ENCODE results near the gene PCOLCE2.

The PCOLCE2 gene

GRCh38 chr3:142846779-142847577, 41.9 kb downstream of the PCOLCE2 start:
- no peak overlapping the region for H3K27ac ChIP-seq (ENCODE audit: low read depth, low read length)
- no peak overlapping the region for H3K9ac ChIP-seq (ENCODE audit: low read length)
- H3K27me3 ChIP-seq (ENCODE audit: control insufficient read depth, insufficient read depth, low read length) = no peaks in the 10 kb centered on the region
- H3K9me3 ChIP-seq (ENCODE audit: control insufficient read depth, insufficient read depth, low read depth, low read length) = no peaks in the 10 kb centered on the region
- no peaks in the 10 kb centered on the region; the same call in 1 of the 2 replicates for H3K36me3 ChIP-seq (ENCODE audit: control insufficient read depth, insufficient read depth, low read length)
- H3K4me3 ChIP-seq (ENCODE audit: low read depth, low read length) = no peak overlapping the region
- peaks cover 3% of the 10 kb centered on the region for H3K4me1 ChIP-seq (ENCODE audit: control insufficient read depth, insufficient read depth, low read length)

- no peaks in the 10 kb centered on the region for H3K9me3 ChIP-seq (ENCODE audit: control insufficient read depth, insufficient read depth, low read depth, low read length)
- H3K36me3 ChIP-seq (ENCODE audit: control insufficient read depth, insufficient read depth, low read length) = no peaks in the 10 kb centered on the region; the same call in 1 of the 2 replicates
These were observed 44.4 kb downstream of the PCOLCE2 start for GRCh38 chr3:142844339-142844977.

GRCh38 chr3:142839831-142840230, 49.1 kb downstream of the PCOLCE2 start:
- H3K27me3 ChIP-seq (ENCODE audit: control insufficient read depth, insufficient read depth, low read length) = no peaks in the 10 kb centered on the region
- H3K36me3 ChIP-seq (ENCODE audit: control insufficient read depth, insufficient read depth, low read length) = no peaks in the 10 kb centered on the region
- no peak overlapping the region for H3K4me3 ChIP-seq (ENCODE audit: low read depth, low read length)
- no peak overlapping the region for H3K27ac ChIP-seq (ENCODE audit: low read depth, low read length)
- 0 out of 2 replicates have a peak, but pooled peaks cover 5% of the 10 kb centered on the region for H3K9me3 ChIP-seq (ENCODE audit: control insufficient read depth, insufficient read depth, low read depth, low read length)
- H3K9ac ChIP-seq (ENCODE audit: low read length) = no peak overlapping the region
- peaks cover 3% of the 10 kb centered on the region for H3K4me1 ChIP-seq (ENCODE audit: control insufficient read depth, insufficient read depth, low read length)

More at GRCh38 chr3:142844339-142844977, 44.4 kb downstream of the PCOLCE2 start:
- H3K4me3 ChIP-seq (ENCODE audit: low read depth, low read length) = no peak overlapping the region
- H3K27me3 ChIP-seq (ENCODE audit: control insufficient read depth, insufficient read depth, low read length) = no peaks in the 10 kb centered on the region
- H3K9ac ChIP-seq (ENCODE audit: low read length) = no peak overlapping the region
- H3K4me1 ChIP-seq (ENCODE audit: control insufficient read depth, insufficient read depth, low read length) = peaks cover 3% of the 10 kb centered on the region
- H3K27ac ChIP-seq (ENCODE audit: low read depth, low read length) = no peak overlapping the region

- Histone ChIP-seq H3K4me1 (ENCODE audit: control insufficient read depth, insufficient read depth, low read length) (no peaks in the 10 kb centered on the region), H3K9ac (ENCODE audit: low read length) (no peak overlapping the region), H3K27ac (ENCODE audit: low read depth, low read length) (no peak overlapping the region), H3K27me3 (ENCODE audit: control insufficient read depth, insufficient read depth, low read length) (no peaks in the 10 kb centered on the region), H3K9me3 (ENCODE audit: control insufficient read depth, insufficient read depth, low read depth, low read length) (0 out of 2 replicates have a peak, but pooled peaks cover 5% of the 10 kb centered on the region), H3K36me3 (ENCODE audit: control insufficient read depth, insufficient read depth, low read length) (no peaks in the 10 kb centered on the region), H3K4me3 (ENCODE audit: low read depth, low read length) (no peak overlapping the region)
These were observed 51.4 kb downstream of the PCOLCE2 start for GRCh38 chr3:142837526-142837925.

- H3K36me3 ChIP-seq (ENCODE audit: control insufficient read depth, insufficient read depth, low read length) = no peaks in the 10 kb centered on the region
- no peaks in the 10 kb centered on the region for H3K9me3 ChIP-seq (ENCODE audit: control insufficient read depth, insufficient read depth, low read depth, low read length)
- H3K27ac ChIP-seq (ENCODE audit: low read depth, low read length) = no peak overlapping the region
- H3K4me3 ChIP-seq (ENCODE audit: low read depth, low read length) = no peak overlapping the region
- no peak overlapping the region for H3K9ac ChIP-seq (ENCODE audit: low read length)
- no peaks in the 10 kb centered on the region for H3K4me1 ChIP-seq (ENCODE audit: control insufficient read depth, insufficient read depth, low read length)
- no peaks in the 10 kb centered on the region for H3K27me3 ChIP-seq (ENCODE audit: control insufficient read depth, insufficient read depth, low read length)
These were observed 60.1 kb downstream of the PCOLCE2 start for GRCh38 chr3:142828703-142829305.

- H3K27ac ChIP-seq (ENCODE audit: low read depth, low read length) = no peak overlapping the region
- H3K9ac ChIP-seq (ENCODE audit: low read length) = no peak overlapping the region
- no peak overlapping the region for H3K4me3 ChIP-seq (ENCODE audit: low read depth, low read length)
- peaks cover 3% of the 10 kb centered on the region; the same call in 1 of the 2 replicates for H3K36me3 ChIP-seq (ENCODE audit: control insufficient read depth, insufficient read depth, low read length)
- no peaks in the 10 kb centered on the region for H3K9me3 ChIP-seq (ENCODE audit: control insufficient read depth, insufficient read depth, low read depth, low read length)
- no peaks in the 10 kb centered on the region for H3K27me3 ChIP-seq (ENCODE audit: control insufficient read depth, insufficient read depth, low read length)
- no peaks in the 10 kb centered on the region for H3K4me1 ChIP-seq (ENCODE audit: control insufficient read depth, insufficient read depth, low read length)
These were observed 69.7 kb downstream of the PCOLCE2 start for GRCh38 chr3:142819179-142819578.

- no peaks in the 10 kb centered on the region for H3K9me3 ChIP-seq (ENCODE audit: control insufficient read depth, insufficient read depth, low read depth, low read length)
- H3K27ac ChIP-seq (ENCODE audit: low read depth, low read length) = no peak overlapping the region
- H3K27me3 ChIP-seq (ENCODE audit: control insufficient read depth, insufficient read depth, low read length) = no peaks in the 10 kb centered on the region
- H3K4me3 ChIP-seq (ENCODE audit: low read depth, low read length) = no peak overlapping the region
- no peak overlapping the region for H3K9ac ChIP-seq (ENCODE audit: low read length)
- H3K36me3 ChIP-seq (ENCODE audit: control insufficient read depth, insufficient read depth, low read length) = peaks cover 3% of the 10 kb centered on the region; the same call in 1 of the 2 replicates
- H3K4me1 ChIP-seq (ENCODE audit: control insufficient read depth, insufficient read depth, low read length) = no peaks in the 10 kb centered on the region
These were observed 70.2 kb downstream of the PCOLCE2 start for GRCh38 chr3:142818651-142819050.

- Histone ChIP-seq H3K4me1 (ENCODE audit: control insufficient read depth, insufficient read depth, low read length) (no peaks in the 10 kb centered on the region), H3K27me3 (ENCODE audit: control insufficient read depth, insufficient read depth, low read length) (no peaks in the 10 kb centered on the region), H3K36me3 (ENCODE audit: control insufficient read depth, insufficient read depth, low read length) (peaks cover 3% of the 10 kb centered on the region; the same call in 1 of the 2 replicates), H3K27ac (ENCODE audit: low read depth, low read length) (no peak overlapping the region), H3K9me3 (ENCODE audit: control insufficient read depth, insufficient read depth, low read depth, low read length) (no peaks in the 10 kb centered on the region), H3K9ac (ENCODE audit: low read length) (no peak overlapping the region), H3K4me3 (ENCODE audit: low read depth, low read length) (no peak overlapping the region)
These were observed 71.0 kb downstream of the PCOLCE2 start for GRCh38 chr3:142817897-142818296.

- Histone ChIP-seq H3K9me3 (ENCODE audit: control insufficient read depth, insufficient read depth, low read depth, low read length) (no peaks in the 10 kb centered on the region), H3K27me3 (ENCODE audit: control insufficient read depth, insufficient read depth, low read length) (no peaks in the 10 kb centered on the region), H3K9ac (ENCODE audit: low read length) (no peak overlapping the region), H3K36me3 (ENCODE audit: control insufficient read depth, insufficient read depth, low read length) (peaks cover 3% of the 10 kb centered on the region; the same call in 1 of the 2 replicates), H3K4me1 (ENCODE audit: control insufficient read depth, insufficient read depth, low read length) (no peaks in the 10 kb centered on the region), H3K4me3 (ENCODE audit: low read depth, low read length) (no peak overlapping the region), H3K27ac (ENCODE audit: low read depth, low read length) (no peak overlapping the region)
These were observed 71.5 kb downstream of the PCOLCE2 start for GRCh38 chr3:142817356-142817755.

- no peaks in the 10 kb centered on the region for H3K4me1 ChIP-seq (ENCODE audit: control insufficient read depth, insufficient read depth, low read length)
- no peak overlapping the region for H3K27ac ChIP-seq (ENCODE audit: low read depth, low read length)
- no peaks in the 10 kb centered on the region for H3K9me3 ChIP-seq (ENCODE audit: control insufficient read depth, insufficient read depth, low read depth, low read length)
- no peak overlapping the region for H3K4me3 ChIP-seq (ENCODE audit: low read depth, low read length)
- H3K9ac ChIP-seq (ENCODE audit: low read length) = no peak overlapping the region
- H3K27me3 ChIP-seq (ENCODE audit: control insufficient read depth, insufficient read depth, low read length) = no peaks in the 10 kb centered on the region
- peaks cover 3% of the 10 kb centered on the region; the same call in 1 of the 2 replicates for H3K36me3 ChIP-seq (ENCODE audit: control insufficient read depth, insufficient read depth, low read length)
These were observed 73.1 kb downstream of the PCOLCE2 start for GRCh38 chr3:142815803-142816202.

GRCh38 chr3:142809259-142809658, 79.6 kb downstream of the PCOLCE2 start:
- Histone ChIP-seq H3K36me3 (ENCODE audit: control insufficient read depth, insufficient read depth, low read length) (peaks cover 15% of the 10 kb centered on the region; the same call in 1 of the 2 replicates), H3K4me1 (ENCODE audit: control insufficient read depth, insufficient read depth, low read length) (no peaks in the 10 kb centered on the region), H3K9me3 (ENCODE audit: control insufficient read depth, insufficient read depth, low read depth, low read length) (no peaks in the 10 kb centered on the region), H3K27ac (ENCODE audit: low read depth, low read length) (no peak overlapping the region), H3K27me3 (ENCODE audit: control insufficient read depth, insufficient read depth, low read length) (no peaks in the 10 kb centered on the region), H3K9ac (ENCODE audit: low read length) (no peak overlapping the region), H3K4me3 (ENCODE audit: low read depth, low read length) (no peak overlapping the region)

All from HUES6 (cell line).